Measurements from ENCODE around the gene LIMK1. TPM values are rescaled to one million over a fixed set of nuclear protein-coding genes. Genes with fewer than 3 reads are reported as not detected.

LIMK1 gene
- total and polyA plus RNA-seq, 4 donors, result 0.63 to 4.1 (median 3.4) TPM

DNA sequence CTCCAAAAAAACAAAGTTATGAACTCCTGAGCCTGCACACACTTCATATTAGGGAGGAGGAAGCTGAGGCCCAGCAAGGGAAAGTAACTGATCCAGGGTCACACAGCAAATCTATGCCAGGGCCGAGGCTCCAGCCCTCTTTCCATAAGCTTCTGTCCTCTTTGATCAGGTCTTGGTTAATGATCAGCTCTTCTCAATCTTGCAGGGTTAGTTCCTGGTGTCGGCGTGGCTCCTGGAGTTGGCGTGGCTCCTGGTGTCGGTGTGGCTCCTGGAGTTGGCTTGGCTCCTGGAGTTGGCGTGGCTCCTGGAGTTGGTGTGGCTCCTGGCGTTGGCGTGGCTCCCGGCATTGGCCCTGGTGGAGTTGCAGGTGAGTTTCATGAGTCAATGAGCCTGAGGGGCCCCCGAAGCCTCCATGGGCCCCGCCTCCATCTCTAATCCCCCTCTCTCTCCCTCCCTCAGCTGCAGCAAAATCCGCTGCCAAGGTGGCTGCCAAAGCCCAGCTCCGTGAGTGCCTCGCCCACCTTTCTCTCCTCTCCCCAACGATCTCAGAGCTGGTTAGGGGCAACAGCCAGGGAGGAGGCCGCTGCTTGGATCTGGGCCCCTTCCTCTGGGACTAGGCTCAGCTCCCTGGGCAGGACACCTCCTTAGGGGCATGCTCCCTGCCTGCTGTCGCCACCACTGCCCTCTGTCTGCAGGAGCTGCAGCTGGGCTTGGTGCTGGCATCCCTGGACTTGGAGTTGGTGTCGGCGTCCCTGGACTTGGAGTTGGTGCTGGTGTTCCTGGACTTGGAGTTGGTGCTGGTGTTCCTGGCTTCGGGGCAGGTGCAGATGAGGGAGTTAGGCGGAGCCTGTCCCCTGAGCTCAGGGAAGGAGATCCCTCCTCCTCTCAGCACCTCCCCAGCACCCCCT is 23.7 kb upstream of the LIMK1 start (continued):
- TF ChIP-seq, protein P1, sequence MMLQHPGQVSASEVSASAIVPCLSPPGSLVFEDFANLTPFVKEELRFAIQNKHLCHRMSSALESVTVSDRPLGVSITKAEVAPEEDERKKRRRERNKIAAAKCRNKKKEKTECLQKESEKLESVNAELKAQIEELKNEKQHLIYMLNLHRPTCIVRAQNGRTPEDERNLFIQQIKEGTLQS (IDR thresholded peaks at IDR 0.05), result no peak
- TF ChIP-seq RAD21 (IDR thresholded peaks at IDR 0.05) (peak in 1 of 2 donors; percentile 30), FOXA1 (IDR thresholded peaks at IDR 0.05) (no peak), FOXA2 (IDR thresholded peaks at IDR 0.05) (no peak), HNF4G (IDR thresholded peaks at IDR 0.05) (no peak), HNF4A (conservative IDR thresholded peaks at IDR 0.05) (peak; percentile 58 to 73), REST (IDR thresholded peaks at IDR 0.05) (peak; percentile 23)

GRCh38 chr7:74061840-74062539 is 21.6 kb upstream of the LIMK1 start:
- Histone ChIP-seq H3K9ac (ENCODE audit: low read depth in 1 of 2, low read length in 2 of 2) (peak overlapping the region; percentile 13 to 61), H3K4me1 (ENCODE audit: control insufficient read depth in 4 of 4, insufficient read depth in 4 of 4, low read length in 3 of 4) (peaks cover 3 to 15% (median 8%) of the 10 kb centered on the region in 4 donors), H3K4me3 (ENCODE audit: low read depth in 1 of 3, low read length in 3 of 3) (peak overlapping the region in 1 of 3 donors; percentile 34)

More at GRCh38 chr7:74061840-74062539, 21.6 kb upstream of the LIMK1 start:
- WGBS, result 27% methylated on average over 20 of the region's 20 CpGs
- no peak for DNase-seq (ENCODE audit: low spot score)
- no peaks in the 10 kb centered on the region for H3K36me3 ChIP-seq (ENCODE audit: control insufficient read depth in 4 of 4, insufficient read depth in 3 of 4, low read depth in 1 of 4, low read length in 3 of 4)
- peak overlapping the region; percentile 84 to 86 for H3K27ac ChIP-seq (ENCODE audit: low read depth in 1 of 2, low read length in 2 of 2)
- H3K27me3 ChIP-seq (ENCODE audit: control insufficient read depth in 4 of 4, insufficient read depth in 4 of 4, low read length in 3 of 4), result no peaks in the 10 kb centered on the region
- TF ChIP-seq CTCF (IDR thresholded peaks at IDR 0.05; ENCODE audit: low read depth, low read length, missing input control) (no peak), YY1 (IDR thresholded peaks at IDR 0.05) (no peak), GABPA (IDR thresholded peaks at IDR 0.05 in 1 of 2, conservative IDR thresholded peaks at IDR 0.05 in 1 of 2) (peak in 1 of 2 donors; percentile 58), HNF4G (IDR thresholded peaks at IDR 0.05) (no peak), EGR1 (IDR thresholded peaks at IDR 0.05; ENCODE audit: low read depth in 2 of 2) (no peak), NR2F2 (IDR thresholded peaks at IDR 0.05) (peak; percentile 71), HNF4A (conservative IDR thresholded peaks at IDR 0.05) (peak; percentile 34 to 35), MAX (IDR thresholded peaks at IDR 0.05) (no peak), RAD21 (IDR thresholded peaks at IDR 0.05) (no peak), REST (IDR thresholded peaks at IDR 0.05) (peak; percentile 60), JUND (IDR thresholded peaks at IDR 0.05) (peak; percentile 16 to 44), ZBTB33 (IDR thresholded peaks at IDR 0.05) (no peak), TAF1 (conservative IDR thresholded peaks at IDR 0.05) (no peak), FOXA2 (IDR thresholded peaks at IDR 0.05) (peak; percentile 71), FOXA1 (IDR thresholded peaks at IDR 0.05) (no peak), RXRA (IDR thresholded peaks at IDR 0.05) (peak in 1 of 2 donors; percentile 42), SP1 (IDR thresholded peaks at IDR 0.05) (peak; percentile 40)
- TF ChIP-seq, protein P1 (IDR thresholded peaks at IDR 0.05), result no peak
- H3K9me3 ChIP-seq (ENCODE audit: control insufficient read depth in 4 of 4, low read length in 3 of 4), result no peaks in the 10 kb centered on the region

Measured in liver (tissue), 9 donors.